ENCODE data around the gene AZIN2.
"Not testable (repeated sequence)": the region's sequence is repeated elsewhere in the genome, so short reads cannot be mapped to it uniquely, and the experiment has no call there.

- TF ChIP-seq, protein P1, sequence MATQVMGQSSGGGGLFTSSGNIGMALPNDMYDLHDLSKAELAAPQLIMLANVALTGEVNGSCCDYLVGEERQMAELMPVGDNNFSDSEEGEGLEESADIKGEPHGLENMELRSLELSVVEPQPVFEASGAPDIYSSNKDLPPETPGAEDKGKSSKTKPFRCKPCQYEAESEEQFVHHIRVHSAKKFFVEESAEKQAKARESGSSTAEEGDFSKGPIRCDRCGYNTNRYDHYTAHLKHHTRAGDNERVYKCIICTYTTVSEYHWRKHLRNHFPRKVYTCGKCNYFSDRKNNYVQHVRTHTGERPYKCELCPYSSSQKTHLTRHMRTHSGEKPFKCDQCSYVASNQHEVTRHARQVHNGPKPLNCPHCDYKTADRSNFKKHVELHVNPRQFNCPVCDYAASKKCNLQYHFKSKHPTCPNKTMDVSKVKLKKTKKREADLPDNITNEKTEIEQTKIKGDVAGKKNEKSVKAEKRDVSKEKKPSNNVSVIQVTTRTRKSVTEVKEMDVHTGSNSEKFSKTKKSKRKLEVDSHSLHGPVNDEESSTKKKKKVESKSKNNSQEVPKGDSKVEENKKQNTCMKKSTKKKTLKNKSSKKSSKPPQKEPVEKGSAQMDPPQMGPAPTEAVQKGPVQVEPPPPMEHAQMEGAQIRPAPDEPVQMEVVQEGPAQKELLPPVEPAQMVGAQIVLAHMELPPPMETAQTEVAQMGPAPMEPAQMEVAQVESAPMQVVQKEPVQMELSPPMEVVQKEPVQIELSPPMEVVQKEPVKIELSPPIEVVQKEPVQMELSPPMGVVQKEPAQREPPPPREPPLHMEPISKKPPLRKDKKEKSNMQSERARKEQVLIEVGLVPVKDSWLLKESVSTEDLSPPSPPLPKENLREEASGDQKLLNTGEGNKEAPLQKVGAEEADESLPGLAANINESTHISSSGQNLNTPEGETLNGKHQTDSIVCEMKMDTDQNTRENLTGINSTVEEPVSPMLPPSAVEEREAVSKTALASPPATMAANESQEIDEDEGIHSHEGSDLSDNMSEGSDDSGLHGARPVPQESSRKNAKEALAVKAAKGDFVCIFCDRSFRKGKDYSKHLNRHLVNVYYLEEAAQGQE (IDR thresholded peaks at IDR 0.05): not testable (repeated sequence)
- not testable (repeated sequence) for TF ChIP-seq YY1 (IDR thresholded peaks at IDR 0.05); TAF1 (conservative IDR thresholded peaks at IDR 0.05); NR2F2 (IDR thresholded peaks at IDR 0.05); EGR1 (IDR thresholded peaks at IDR 0.05; ENCODE audit: low read depth in 2 of 2); MAX (IDR thresholded peaks at IDR 0.05); JUND (IDR thresholded peaks at IDR 0.05); RAD21 (IDR thresholded peaks at IDR 0.05); ZBTB33 (IDR thresholded peaks at IDR 0.05); HNF4G (IDR thresholded peaks at IDR 0.05)
- TF ChIP-seq, protein P2, sequence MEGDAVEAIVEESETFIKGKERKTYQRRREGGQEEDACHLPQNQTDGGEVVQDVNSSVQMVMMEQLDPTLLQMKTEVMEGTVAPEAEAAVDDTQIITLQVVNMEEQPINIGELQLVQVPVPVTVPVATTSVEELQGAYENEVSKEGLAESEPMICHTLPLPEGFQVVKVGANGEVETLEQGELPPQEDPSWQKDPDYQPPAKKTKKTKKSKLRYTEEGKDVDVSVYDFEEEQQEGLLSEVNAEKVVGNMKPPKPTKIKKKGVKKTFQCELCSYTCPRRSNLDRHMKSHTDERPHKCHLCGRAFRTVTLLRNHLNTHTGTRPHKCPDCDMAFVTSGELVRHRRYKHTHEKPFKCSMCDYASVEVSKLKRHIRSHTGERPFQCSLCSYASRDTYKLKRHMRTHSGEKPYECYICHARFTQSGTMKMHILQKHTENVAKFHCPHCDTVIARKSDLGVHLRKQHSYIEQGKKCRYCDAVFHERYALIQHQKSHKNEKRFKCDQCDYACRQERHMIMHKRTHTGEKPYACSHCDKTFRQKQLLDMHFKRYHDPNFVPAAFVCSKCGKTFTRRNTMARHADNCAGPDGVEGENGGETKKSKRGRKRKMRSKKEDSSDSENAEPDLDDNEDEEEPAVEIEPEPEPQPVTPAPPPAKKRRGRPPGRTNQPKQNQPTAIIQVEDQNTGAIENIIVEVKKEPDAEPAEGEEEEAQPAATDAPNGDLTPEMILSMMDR (IDR thresholded peaks at IDR 0.05; ENCODE audit: low read depth, low read length, missing input control): not testable (repeated sequence)
Measured at GRCh38 chr1:33124647-33125046, 43.7 kb downstream of the AZIN2 start.

Data from liver (tissue), 3 donors.